ENCODE data around the gene CPN2. TPM values are rescaled to one million over a fixed set of nuclear protein-coding genes. Genes with fewer than 3 reads are reported as not detected.

The CPN2 gene
- polyA plus RNA-seq, 2 of the 4 experiments (the other 2 are of a cell fraction): not detected

GRCh38 chr3:194384156-194384555 is 33.0 kb upstream of the CPN2 start:
- Histone ChIP-seq H3K9me3 (no peaks in the 10 kb centered on the region), H3K4me3 (no peak overlapping the region), H3K4me2 (no peak overlapping the region), H3K4me1 (peaks cover 7% of the 10 kb centered on the region; the same call in 1 of the 3 replicates), H3K27ac (no peak overlapping the region)
- ChIA-PET POLR2A (no interaction called here), CTCF (no interaction called here)
- WGBS (ENCODE audit: missing lambda C conversion rate): 68% methylated on average over 6 of the region's 6 CpGs
- TF ChIP-seq SMC3 (IDR thresholded peaks at IDR 0.05) (no peak), POLR2A (IDR thresholded peaks at IDR 0.05; ENCODE audit: low read length) (no peak), RARB (CRISPR knock-in tag; IDR thresholded peaks at IDR 0.05) (no peak), CBX8 (IDR thresholded peaks at IDR 0.05) (no peak), MAZ (IDR thresholded peaks at IDR 0.05; ENCODE audit: borderline replicate concordance, low read depth, low read length) (no peak), CHD4 (IDR thresholded peaks at IDR 0.05; ENCODE audit: borderline replicate concordance) (no peak), FOXS1 (CRISPR knock-in tag; IDR thresholded peaks at IDR 0.05) (no peak), TP53 (CRISPR knock-in tag; IDR thresholded peaks at IDR 0.05) (no peak), RCOR1 (IDR thresholded peaks at IDR 0.05; ENCODE audit: low read depth, low read length) (no peak), JUNB (IDR thresholded peaks at IDR 0.05) (no peak), RNF2 (IDR thresholded peaks at IDR 0.05; ENCODE audit: borderline replicate concordance, low read depth) (no peak)
- TF ChIP-seq, protein P1, sequence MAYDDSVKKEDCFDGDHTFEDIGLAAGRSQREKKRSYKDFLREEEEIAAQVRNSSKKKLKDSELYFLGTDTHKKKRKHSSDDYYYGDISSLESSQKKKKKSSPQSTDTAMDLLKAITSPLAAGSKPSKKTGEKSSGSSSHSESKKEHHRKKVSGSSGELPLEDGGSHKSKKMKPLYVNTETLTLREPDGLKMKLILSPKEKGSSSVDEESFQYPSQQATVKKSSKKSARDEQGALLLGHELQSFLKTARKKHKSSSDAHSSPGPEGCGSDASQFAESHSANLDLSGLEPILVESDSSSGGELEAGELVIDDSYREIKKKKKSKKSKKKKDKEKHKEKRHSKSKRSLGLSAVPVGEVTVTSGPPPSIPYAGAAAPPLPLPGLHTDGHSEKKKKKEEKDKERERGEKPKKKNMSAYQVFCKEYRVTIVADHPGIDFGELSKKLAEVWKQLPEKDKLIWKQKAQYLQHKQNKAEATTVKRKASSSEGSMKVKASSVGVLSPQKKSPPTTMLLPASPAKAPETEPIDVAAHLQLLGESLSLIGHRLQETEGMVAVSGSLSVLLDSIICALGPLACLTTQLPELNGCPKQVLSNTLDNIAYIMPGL (CRISPR knock-in tag; IDR thresholded peaks at IDR 0.05; ENCODE audit: borderline replicate concordance): no peak
- DNase-seq (ENCODE audit: low read depth in 1 of 2, low spot score in 1 of 2): no peak
- ATAC-seq: no peak
- FAIRE-seq: no peak

DNA sequence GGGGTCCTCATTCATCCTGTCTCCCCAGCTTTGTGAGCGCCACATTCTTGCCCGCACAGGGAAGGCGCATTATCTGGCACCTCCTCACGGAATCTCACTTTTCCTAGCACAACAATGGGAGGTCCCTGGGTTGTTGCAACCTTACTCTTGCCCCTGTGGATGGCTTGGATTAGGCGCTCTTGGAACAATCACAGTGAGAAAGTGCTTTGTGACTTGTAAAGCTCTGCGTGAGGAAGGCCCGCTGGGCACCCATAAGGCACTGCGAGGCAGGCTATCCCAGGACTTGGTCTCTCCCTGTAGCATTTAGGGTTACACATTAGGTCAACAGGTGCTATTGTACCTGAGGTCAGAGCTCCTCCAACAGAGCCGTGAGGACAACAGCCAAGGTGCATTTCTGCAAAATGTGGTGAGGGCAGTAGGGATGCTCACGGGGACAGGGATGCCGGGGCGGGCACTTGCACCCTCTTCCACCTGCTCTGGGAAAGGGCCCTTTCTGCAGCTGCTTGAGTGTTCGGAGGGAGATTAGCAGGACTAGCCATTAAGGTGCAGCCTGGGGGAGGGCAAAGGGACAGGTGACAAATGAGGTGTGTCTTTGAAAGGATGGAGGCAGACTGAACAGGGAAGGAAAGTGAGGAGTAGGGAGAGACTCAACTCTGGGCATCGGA is 32.3 kb upstream of the CPN2 start:
- no peak for FAIRE-seq
- ChIA-PET CTCF (interaction anchor here (0.6 to 1.7 kb wide), 3 partner anchors 12 to 59 kb away, joined by 3 to 6 read pairs (median 4); no protein-coding TSS in a partner anchor), POLR2A (no interaction called here)
- no peaks in the 10 kb centered on the region for H3K9me3 ChIP-seq
- H3K4me1 ChIP-seq: peaks cover 7% of the 10 kb centered on the region; the same call in 1 of the 3 replicates
- no peak for TF ChIP-seq EHMT2 (IDR thresholded peaks at IDR 0.05; ENCODE audit: low read depth)
- TF ChIP-seq, protein P2, sequence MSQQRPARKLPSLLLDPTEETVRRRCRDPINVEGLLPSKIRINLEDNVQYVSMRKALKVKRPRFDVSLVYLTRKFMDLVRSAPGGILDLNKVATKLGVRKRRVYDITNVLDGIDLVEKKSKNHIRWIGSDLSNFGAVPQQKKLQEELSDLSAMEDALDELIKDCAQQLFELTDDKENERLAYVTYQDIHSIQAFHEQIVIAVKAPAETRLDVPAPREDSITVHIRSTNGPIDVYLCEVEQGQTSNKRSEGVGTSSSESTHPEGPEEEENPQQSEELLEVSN (IDR thresholded peaks at IDR 0.05; ENCODE audit: borderline replicate concordance, low read depth): no peak
- TF ChIP-seq HDAC2 (IDR thresholded peaks at IDR 0.05): no peak
- no peak for TF ChIP-seq RFX5 (IDR thresholded peaks at IDR 0.05)
- TF ChIP-seq RNF2 (IDR thresholded peaks at IDR 0.05; ENCODE audit: borderline replicate concordance, low read depth): no peak
- TF ChIP-seq NFE2L2 (conservative IDR thresholded peaks at IDR 0.05; ENCODE audit: low read length): no peak
- no peak for TF ChIP-seq JUN (IDR thresholded peaks at IDR 0.05)
- TF ChIP-seq POLR2AphosphoS2 (conservative IDR thresholded peaks at IDR 0.05; ENCODE audit: low read length): no peak
- no peak for TF ChIP-seq RAD21 (conservative IDR thresholded peaks at IDR 0.05 in 1 of 2, IDR thresholded peaks at IDR 0.05 in 1 of 2)
- TF ChIP-seq, protein P3, sequence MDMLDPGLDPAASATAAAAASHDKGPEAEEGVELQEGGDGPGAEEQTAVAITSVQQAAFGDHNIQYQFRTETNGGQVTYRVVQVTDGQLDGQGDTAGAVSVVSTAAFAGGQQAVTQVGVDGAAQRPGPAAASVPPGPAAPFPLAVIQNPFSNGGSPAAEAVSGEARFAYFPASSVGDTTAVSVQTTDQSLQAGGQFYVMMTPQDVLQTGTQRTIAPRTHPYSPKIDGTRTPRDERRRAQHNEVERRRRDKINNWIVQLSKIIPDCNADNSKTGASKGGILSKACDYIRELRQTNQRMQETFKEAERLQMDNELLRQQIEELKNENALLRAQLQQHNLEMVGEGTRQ (IDR thresholded peaks at IDR 0.05): no peak
- TF ChIP-seq NR3C1 (IDR thresholded peaks at IDR 0.05): no peak
- TF ChIP-seq ZSCAN20 (CRISPR knock-in tag; IDR thresholded peaks at IDR 0.05): no peak
- no peak for TF ChIP-seq CHD2 (IDR thresholded peaks at IDR 0.05; ENCODE audit: low read length, partially characterized antibody)
- TF ChIP-seq ZC3H11A (IDR thresholded peaks at IDR 0.05): no peak
- no peak for TF ChIP-seq POLR2A (IDR thresholded peaks at IDR 0.05; ENCODE audit: low read length)
- no peak for TF ChIP-seq TP53 (CRISPR knock-in tag; IDR thresholded peaks at IDR 0.05)
- TF ChIP-seq FOXS1 (CRISPR knock-in tag; IDR thresholded peaks at IDR 0.05): no peak
- TF ChIP-seq, protein P4, sequence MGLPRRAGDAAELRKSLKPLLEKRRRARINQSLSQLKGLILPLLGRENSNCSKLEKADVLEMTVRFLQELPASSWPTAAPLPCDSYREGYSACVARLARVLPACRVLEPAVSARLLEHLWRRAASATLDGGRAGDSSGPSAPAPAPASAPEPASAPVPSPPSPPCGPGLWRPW (IDR thresholded peaks at IDR 0.05): no peak
- no peak overlapping the region for H3K4me3 ChIP-seq
- ATAC-seq: 0 out of 6 replicates have a peak, but pooled peaks of 1 of the 2 experiments have one; percentile 36
- H3K4me2 ChIP-seq: no peak overlapping the region
- DNase-seq (ENCODE audit: low read depth in 1 of 2, low spot score in 1 of 2): no peak
- WGBS (ENCODE audit: missing lambda C conversion rate): 83% methylated on average over 14 of the region's 14 CpGs
- H3K27ac ChIP-seq: no peak overlapping the region
